Osteoblast (primary cell): ENCODE measurements around the gene TRPV4. TPM values are rescaled to one million over a fixed set of nuclear protein-coding genes. Genes with fewer than 3 reads are reported as not detected.

Experiments used
- DNase-seq: peaks from one replicate; pipeline ENCODE4 v3.0.0; 2011; ENCODE audit warnings: low spot score, mixed read lengths; ENCODE audit not compliant: insufficient read length; ENCODE audit errors: missing footprints
- H2AFZ ChIP-seq: 2 replicates; pipeline ENCODE4 v1.6.0; 2011; ENCODE audit warnings: mild to moderate bottlenecking, low read length
- H3K27ac ChIP-seq: 2 replicates; pipeline ENCODE4 v1.5.1; 2011; ENCODE audit warnings: mild to moderate bottlenecking, low read depth, low read length, moderate library complexity
- H3K27me3 ChIP-seq: 2 replicates; pipeline ENCODE4 v1.6.0; 2012; ENCODE audit warnings: mild to moderate bottlenecking, control low read depth, inconsistent platforms, low read length, moderate library complexity; ENCODE audit not compliant: insufficient read depth
- H3K36me3 ChIP-seq: 2 replicates; pipeline ENCODE4 v1.5.1; 2011; ENCODE audit warnings: mild to moderate bottlenecking, low read length, control low read depth, moderate library complexity; ENCODE audit not compliant: insufficient read depth
- H3K4me1 ChIP-seq: 2 replicates; pipeline ENCODE4 v1.5.1; 2011; ENCODE audit warnings: mild to moderate bottlenecking, low read length, control low read depth, moderate library complexity; ENCODE audit not compliant: insufficient read depth
- H3K4me2 ChIP-seq: 2 replicates; pipeline ENCODE4 v1.6.0; 2011; ENCODE audit warnings: mild to moderate bottlenecking, low read length; ENCODE audit not compliant: insufficient read depth
- H3K4me3 ChIP-seq: fragments of 200-600 bp; sonication (generic); 3 replicates; pipeline ENCODE4 v1.5.1; 2012; ENCODE audit warnings: mild to moderate bottlenecking, low read length, inconsistent platforms; ENCODE audit not compliant: insufficient read depth
- H3K79me2 ChIP-seq: 2 replicates; pipeline ENCODE4 v1.6.0; 2012; ENCODE audit warnings: mild to moderate bottlenecking, low read length, control low read depth, inconsistent platforms; ENCODE audit not compliant: insufficient read depth
- H3K9me3 ChIP-seq: 2 replicates; pipeline ENCODE4 v1.5.1; 2011; ENCODE audit warnings: low read depth, low read length, control low read depth
- H4K20me1 ChIP-seq: 2 replicates; pipeline ENCODE4 v1.6.0; 2012; ENCODE audit warnings: mild to moderate bottlenecking, low read length, control low read depth; ENCODE audit not compliant: insufficient read depth
- CTCF ChIP-seq: IDR thresholded peaks from 2 replicates; pipeline ENCODE4 v1.5.1; 2011; ENCODE audit warnings: mild to moderate bottlenecking, low read depth, low read length, moderate library complexity; ENCODE audit errors: extremely low read depth
- total RNA-seq: library from RNA; depleted of rRNA; stranded (reverse); fragments of >200 nt; gene quantifications from 2 replicates; pipeline ENCODE4 v1.2.3, GENCODE V29; 2012

TRPV4 gene
- total RNA-seq, 1 donor, result 5.8 TPM

DNA sequence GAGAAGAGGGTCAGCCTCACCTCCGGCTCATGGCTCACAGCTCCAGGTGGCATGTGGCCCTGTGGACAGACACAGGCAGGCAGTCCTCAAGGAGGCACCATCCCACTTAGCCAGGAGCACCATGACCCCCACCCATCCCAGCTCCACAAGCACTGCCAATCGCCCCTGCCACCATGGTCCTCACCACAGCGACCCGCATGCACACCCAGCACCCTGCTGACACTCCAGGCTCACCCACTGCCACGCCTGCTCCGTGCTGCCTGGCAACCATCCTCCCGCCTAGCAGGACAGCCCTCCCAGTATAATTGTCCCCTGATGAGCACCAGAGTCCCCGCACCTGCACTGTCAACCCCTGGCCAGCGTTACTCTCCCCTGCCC is 50.9 kb downstream of the TRPV4 start:
- Histone ChIP-seq H2AFZ (no peak overlapping the region), H4K20me1 (no peaks in the 10 kb centered on the region), H3K27me3 (no peaks in the 10 kb centered on the region), H3K4me2 (no peak overlapping the region), H3K4me3 (no peak overlapping the region), H3K27ac (no peak overlapping the region), H3K36me3 (no peaks in the 10 kb centered on the region), H3K9me3 (peaks cover 6% of the 10 kb centered on the region), H3K79me2 (no peaks in the 10 kb centered on the region), H3K4me1 (no peaks in the 10 kb centered on the region)
- peak; percentile 70 for DNase-seq
- TF ChIP-seq CTCF, result no peak

DNA sequence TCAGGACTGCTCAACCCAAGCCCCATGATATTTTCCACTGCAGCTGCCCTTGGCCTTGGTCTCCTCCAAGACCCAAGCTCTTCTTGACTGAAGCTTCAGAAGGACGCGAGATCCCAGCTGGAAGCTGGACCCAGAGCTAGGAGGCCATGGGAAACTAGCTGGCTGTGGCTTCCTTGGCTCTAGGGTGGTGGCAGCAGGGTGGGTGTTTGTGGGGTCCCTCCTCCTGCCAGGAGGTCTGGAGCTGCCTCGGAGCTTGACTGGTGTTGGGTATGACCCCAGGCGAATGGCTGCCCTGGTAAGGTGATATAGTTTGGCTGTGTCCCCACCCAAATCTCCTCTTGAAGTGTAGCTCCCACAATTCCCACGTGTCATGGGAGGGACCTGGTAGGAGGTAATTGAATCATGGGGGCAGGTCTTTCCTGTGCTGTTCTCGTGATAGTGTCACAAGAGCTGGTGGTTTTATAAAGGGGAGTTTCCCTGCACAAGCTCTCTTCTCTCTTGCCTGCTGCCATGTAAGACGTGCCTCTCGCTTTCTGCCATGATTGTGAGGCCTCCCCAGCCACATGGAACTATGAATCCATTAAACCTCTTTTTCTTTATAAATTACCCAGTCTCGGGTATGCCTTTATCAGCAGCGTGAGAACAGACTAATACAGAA is 51.4 kb downstream of the TRPV4 start:
- peaks cover 6% of the 10 kb centered on the region for H3K9me3 ChIP-seq
- DNase-seq, result peak; percentile 27
- H4K20me1 ChIP-seq, result no peaks in the 10 kb centered on the region
- no peaks in the 10 kb centered on the region for H3K27me3 ChIP-seq
- H3K27ac ChIP-seq, result no peak overlapping the region
- no peak overlapping the region for H2AFZ ChIP-seq
- TF ChIP-seq CTCF, result no peak
- no peaks in the 10 kb centered on the region for H3K4me1 ChIP-seq
- no peaks in the 10 kb centered on the region for H3K79me2 ChIP-seq
- no peak overlapping the region for H3K4me2 ChIP-seq
- no peaks in the 10 kb centered on the region for H3K36me3 ChIP-seq
- H3K4me3 ChIP-seq, result no peak overlapping the region

DNA sequence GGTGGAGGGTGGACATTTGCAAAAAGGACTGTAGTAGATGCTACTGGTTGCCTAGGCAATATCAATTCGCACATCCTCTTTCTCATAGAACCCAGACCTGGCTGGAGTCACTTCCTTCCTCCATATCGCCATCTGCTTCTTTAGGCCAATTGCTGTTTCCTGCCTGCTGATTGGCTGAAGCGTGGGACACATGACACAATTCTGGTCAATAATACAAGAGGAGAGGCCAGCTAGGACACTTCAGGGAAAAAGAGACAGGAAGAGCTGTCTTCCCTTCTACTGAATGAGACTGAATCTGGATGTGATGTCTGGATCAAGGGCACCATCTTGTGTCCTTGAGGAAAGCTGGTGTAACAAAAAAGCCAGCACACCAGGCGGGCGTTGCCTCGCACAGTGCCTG is 53.8 kb downstream of the TRPV4 start:
- H3K36me3 ChIP-seq, result no peaks in the 10 kb centered on the region
- H3K79me2 ChIP-seq, result no peaks in the 10 kb centered on the region
- no peaks in the 10 kb centered on the region for H3K4me1 ChIP-seq
- no peak overlapping the region for H3K4me3 ChIP-seq
- no peak overlapping the region for H2AFZ ChIP-seq
- no peak overlapping the region for H3K4me2 ChIP-seq
- no peak for DNase-seq
- TF ChIP-seq CTCF, result no peak
- H3K27ac ChIP-seq, result no peak overlapping the region
- peaks cover 6% of the 10 kb centered on the region for H3K9me3 ChIP-seq
- no peaks in the 10 kb centered on the region for H3K27me3 ChIP-seq
- no peaks in the 10 kb centered on the region for H4K20me1 ChIP-seq

GRCh38 chr12:109778684-109779083 is 54.5 kb downstream of the TRPV4 start:
- no peak for TF ChIP-seq CTCF
- H3K27ac ChIP-seq, result no peak overlapping the region
- no peak overlapping the region for H3K4me3 ChIP-seq

More at GRCh38 chr12:109778684-109779083, 54.5 kb downstream of the TRPV4 start:
- Histone ChIP-seq H3K4me1 (peaks cover under 1% of the 10 kb centered on the region), H3K36me3 (no peaks in the 10 kb centered on the region), H3K9me3 (peaks cover 6% of the 10 kb centered on the region), H2AFZ (no peak overlapping the region), H3K4me2 (no peak overlapping the region), H4K20me1 (no peaks in the 10 kb centered on the region), H3K27me3 (no peaks in the 10 kb centered on the region), H3K79me2 (no peaks in the 10 kb centered on the region)
- DNase-seq, result no peak
